ENCODE results near the gene EPB41L4B. TPM values are rescaled to one million over a fixed set of nuclear protein-coding genes. Genes with fewer than 3 reads are reported as not detected.

EPB41L4B gene
- total and polyA plus RNA-seq, 4 experiments from 2014 or later, result not detected

DNA sequence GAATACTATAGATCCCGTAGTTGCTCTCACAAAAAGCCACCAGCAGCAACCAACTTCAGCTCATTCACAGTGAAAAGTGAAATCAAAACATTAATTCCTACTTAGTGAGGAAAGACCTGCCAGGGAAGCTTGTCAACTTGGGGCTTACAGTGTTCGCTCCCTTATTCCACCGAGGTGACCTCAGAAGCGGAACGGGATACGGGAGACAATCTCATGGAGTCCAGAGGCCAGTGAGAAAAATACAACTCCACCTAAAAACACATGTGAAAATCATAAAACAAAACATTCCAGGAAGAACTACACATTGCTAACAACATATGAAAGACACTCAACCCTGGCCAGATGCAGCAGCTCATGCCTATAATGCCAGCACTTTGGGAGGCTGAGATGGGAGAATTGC, 11.6 kb downstream of the EPB41L4B start:
- no peaks in the 10 kb centered on the region for H3K27me3 ChIP-seq (ENCODE audit: insufficient read depth, low read length)
- CTCF ChIA-PET (ENCODE audit: partially characterized antibody), result interaction anchor here (1.0 kb wide), 1 partner anchor 10 kb away, joined by 4 read pairs; no protein-coding TSS in a partner anchor
- Mint-ChIP-seq H3K27me3 (peaks cover 13 to 14% of the 10 kb centered on the region in 2 donors), H3K4me3 (no peak overlapping the region), H3K27ac (no peak overlapping the region), H3K36me3 (no peaks in the 10 kb centered on the region), H3K9me3 (no peaks in the 10 kb centered on the region), H3K4me1 (peaks cover 0 to 9% (median 3%) of the 10 kb centered on the region in 4 donors)
- H3K9me3 ChIP-seq (ENCODE audit: control insufficient read depth in 1 of 2, low read length in 2 of 2), result no peaks in the 10 kb centered on the region
- POLR2A ChIA-PET (ENCODE audit: partially characterized antibody), result no interaction called here
- H3K36me3 ChIP-seq (ENCODE audit: insufficient read depth, low read length), result no peaks in the 10 kb centered on the region
- no peaks in the 10 kb centered on the region for H3K4me1 ChIP-seq (ENCODE audit: insufficient read depth, low read length)
- no peak for DNase-seq
- intact Hi-C loops (cut with micrococcal nuclease), result no loop called here
- H3K4me3 ChIP-seq (ENCODE audit: low read length in 2 of 2), result no peak overlapping the region
- H3K27ac ChIP-seq (ENCODE audit: low read depth, low read length), result no peak overlapping the region

DNA sequence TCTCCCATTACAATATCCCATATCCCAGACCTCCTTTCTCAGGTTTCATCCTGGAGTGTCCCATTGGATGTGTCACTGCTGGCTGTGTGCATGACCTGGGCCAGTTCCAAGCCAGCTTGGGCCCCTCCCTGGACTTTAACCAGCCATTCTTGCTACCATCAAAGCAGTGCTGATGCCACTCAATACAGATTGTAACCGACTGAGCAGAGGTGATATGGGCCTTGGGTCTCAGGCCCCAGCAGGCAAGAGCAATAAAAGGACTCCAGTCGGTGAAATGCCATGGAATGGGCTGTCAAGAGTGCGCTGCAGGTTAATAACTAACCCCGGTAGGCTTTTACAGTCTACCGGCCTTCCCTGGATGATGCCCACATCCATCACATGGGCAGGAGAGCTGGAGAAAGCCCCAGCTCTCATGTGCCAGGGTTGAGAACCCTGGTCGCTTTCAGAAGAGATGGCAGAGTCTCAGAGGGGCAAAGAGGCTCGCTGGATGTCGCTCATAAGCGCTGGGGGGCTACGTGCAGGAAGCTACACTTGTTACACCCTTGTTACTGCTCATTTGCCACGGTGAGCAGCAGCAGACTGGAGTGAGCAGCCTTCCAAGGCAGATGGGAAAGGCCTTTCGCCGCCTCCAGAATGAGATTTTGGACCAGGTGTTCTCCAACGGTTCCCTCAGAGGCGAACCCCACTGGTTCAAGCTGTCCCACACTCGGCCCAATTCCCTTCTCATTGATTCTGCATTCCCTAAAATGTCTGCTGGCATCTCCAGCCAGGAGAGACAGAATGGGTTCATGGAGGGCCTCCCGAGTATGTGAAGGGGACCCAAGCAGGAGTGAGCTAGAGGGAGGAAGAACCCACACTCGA, 13.2 kb downstream of the EPB41L4B start:
- Histone ChIP-seq H3K27me3 (ENCODE audit: insufficient read depth, low read length) (no peaks in the 10 kb centered on the region), H3K36me3 (ENCODE audit: insufficient read depth, low read length) (no peaks in the 10 kb centered on the region), H3K9me3 (ENCODE audit: control insufficient read depth in 1 of 2, low read length in 2 of 2) (no peaks in the 10 kb centered on the region), H3K27ac (ENCODE audit: low read depth, low read length) (no peak overlapping the region), H3K4me3 (ENCODE audit: low read length in 2 of 2) (no peak overlapping the region), H3K4me1 (ENCODE audit: insufficient read depth, low read length) (no peaks in the 10 kb centered on the region)
- intact Hi-C loops (cut with micrococcal nuclease), result no loop called here
- CTCF ChIA-PET (ENCODE audit: partially characterized antibody), result interaction anchor here (1.2 to 1.5 kb wide), 2 partner anchors 11 to 14 kb away, joined by 3 to 4 read pairs; no protein-coding TSS in a partner anchor
- POLR2A ChIA-PET (ENCODE audit: partially characterized antibody), result no interaction called here
- H3K27me3 Mint-ChIP-seq, result peaks cover 8 to 11% of the 10 kb centered on the region in 2 donors
- H3K36me3 Mint-ChIP-seq, result no peaks in the 10 kb centered on the region
- peaks cover 0 to 9% (median 3%) of the 10 kb centered on the region in 4 donors for H3K4me1 Mint-ChIP-seq
- no peaks in the 10 kb centered on the region for H3K9me3 Mint-ChIP-seq
- DNase-seq, result no peak
- H3K4me3 Mint-ChIP-seq, result no peak overlapping the region
- no peak overlapping the region for H3K27ac Mint-ChIP-seq

DNA sequence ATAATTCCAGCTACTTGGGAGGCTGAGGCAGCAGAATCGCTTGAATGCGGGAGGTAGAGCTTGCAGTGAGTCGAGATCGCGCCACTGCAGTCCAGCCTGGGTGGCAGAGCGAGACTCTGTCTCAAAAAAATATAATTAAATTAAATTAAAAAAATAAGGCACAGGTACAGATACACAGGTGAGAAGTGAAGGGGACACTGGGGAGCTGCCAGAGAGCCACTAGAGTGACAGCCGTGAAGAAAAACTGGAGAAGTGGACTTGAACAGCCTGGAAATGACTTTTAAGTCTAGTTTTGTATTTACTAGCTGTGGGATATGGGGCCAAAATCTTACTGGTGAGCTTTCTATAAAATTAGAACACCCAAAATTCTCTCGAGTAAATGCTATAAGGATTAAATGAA, 15.1 kb downstream of the EPB41L4B start:
- no peaks in the 10 kb centered on the region for H3K36me3 ChIP-seq (ENCODE audit: insufficient read depth, low read length)
- Mint-ChIP-seq H3K4me3 (no peak overlapping the region), H3K27me3 (peaks cover 10 to 11% of the 10 kb centered on the region in 2 donors), H3K9me3 (no peaks in the 10 kb centered on the region), H3K4me1 (no peaks in the 10 kb centered on the region), H3K27ac (no peak overlapping the region), H3K36me3 (no peaks in the 10 kb centered on the region)
- intact Hi-C loops (cut with micrococcal nuclease), result no loop called here
- no peaks in the 10 kb centered on the region for H3K27me3 ChIP-seq (ENCODE audit: insufficient read depth, low read length)
- ChIA-PET CTCF (ENCODE audit: partially characterized antibody) (interaction anchor here (1.5 kb wide), 1 partner anchor 13 kb away, joined by 3 read pairs; no protein-coding TSS in a partner anchor), POLR2A (ENCODE audit: partially characterized antibody) (no interaction called here)
- no peak for DNase-seq
- no peaks in the 10 kb centered on the region for H3K9me3 ChIP-seq (ENCODE audit: control insufficient read depth in 1 of 2, low read length in 2 of 2)
- no peaks in the 10 kb centered on the region for H3K4me1 ChIP-seq (ENCODE audit: insufficient read depth, low read length)
- no peak overlapping the region for H3K4me3 ChIP-seq (ENCODE audit: low read length in 2 of 2)
- H3K27ac ChIP-seq (ENCODE audit: low read depth, low read length), result no peak overlapping the region

DNA sequence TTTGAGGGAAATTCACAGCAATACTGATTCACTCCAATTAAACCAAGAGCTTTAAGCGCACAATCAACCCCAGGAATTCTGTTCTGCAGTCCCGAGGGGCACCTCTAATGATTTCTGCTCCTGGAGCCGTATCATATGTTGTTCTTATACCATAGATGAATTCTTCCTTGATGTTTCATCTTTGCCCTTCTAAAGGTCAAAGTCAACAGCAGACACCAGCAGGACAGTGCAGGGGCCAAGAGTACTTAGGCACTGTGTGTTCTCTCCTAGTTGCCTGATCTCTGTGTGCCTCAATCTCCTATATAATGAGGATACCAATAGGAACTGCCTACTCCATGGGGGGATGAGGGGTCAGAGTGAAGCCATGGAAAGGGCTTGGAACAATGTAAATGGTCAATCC, 16.5 kb downstream of the EPB41L4B start:
- Mint-ChIP-seq H3K27me3 (peaks cover 13 to 17% of the 10 kb centered on the region in 2 donors), H3K4me3 (no peak overlapping the region), H3K9me3 (no peaks in the 10 kb centered on the region), H3K4me1 (no peaks in the 10 kb centered on the region), H3K27ac (no peak overlapping the region), H3K36me3 (no peaks in the 10 kb centered on the region)
- ChIA-PET CTCF (ENCODE audit: partially characterized antibody) (no interaction called here), POLR2A (ENCODE audit: partially characterized antibody) (no interaction called here)
- H3K9me3 ChIP-seq (ENCODE audit: control insufficient read depth in 1 of 2, low read length in 2 of 2), result no peaks in the 10 kb centered on the region
- no peak for DNase-seq
- H3K27ac ChIP-seq (ENCODE audit: low read depth, low read length), result no peak overlapping the region
- no peaks in the 10 kb centered on the region for H3K36me3 ChIP-seq (ENCODE audit: insufficient read depth, low read length)
- no peaks in the 10 kb centered on the region for H3K4me1 ChIP-seq (ENCODE audit: insufficient read depth, low read length)
- no peaks in the 10 kb centered on the region for H3K27me3 ChIP-seq (ENCODE audit: insufficient read depth, low read length)
- intact Hi-C loops (cut with micrococcal nuclease), result no loop called here
- no peak overlapping the region for H3K4me3 ChIP-seq (ENCODE audit: low read length in 2 of 2)

DNA sequence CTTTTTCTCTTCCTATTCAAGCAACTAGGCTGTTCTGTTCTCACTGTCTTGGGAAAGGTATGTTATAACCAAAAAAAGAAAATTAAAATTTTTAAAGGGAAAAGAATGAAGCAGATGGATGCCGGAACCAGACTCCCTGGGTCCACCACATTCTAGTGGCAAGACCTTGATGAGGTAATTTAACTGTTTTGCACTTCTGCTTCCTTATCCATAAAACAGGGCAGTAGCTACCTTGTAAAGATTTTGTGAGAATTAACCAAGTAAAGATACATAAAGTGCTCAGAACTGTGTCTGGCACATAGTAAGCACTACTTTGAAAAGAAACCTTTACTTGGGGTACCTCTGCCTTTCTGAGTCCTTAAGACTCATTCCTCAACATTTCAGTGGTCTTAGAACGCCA, 17.0 kb downstream of the EPB41L4B start:
- Mint-ChIP-seq H3K4me1 (no peaks in the 10 kb centered on the region), H3K27ac (no peak overlapping the region), H3K9me3 (no peaks in the 10 kb centered on the region), H3K27me3 (peaks cover 11 to 18% of the 10 kb centered on the region in 2 donors), H3K36me3 (no peaks in the 10 kb centered on the region), H3K4me3 (no peak overlapping the region)
- Histone ChIP-seq H3K4me3 (ENCODE audit: low read length in 2 of 2) (no peak overlapping the region), H3K4me1 (ENCODE audit: insufficient read depth, low read length) (no peaks in the 10 kb centered on the region), H3K9me3 (ENCODE audit: control insufficient read depth in 1 of 2, low read length in 2 of 2) (no peaks in the 10 kb centered on the region), H3K27ac (ENCODE audit: low read depth, low read length) (no peak overlapping the region), H3K36me3 (ENCODE audit: insufficient read depth, low read length) (no peaks in the 10 kb centered on the region), H3K27me3 (ENCODE audit: insufficient read depth, low read length) (no peaks in the 10 kb centered on the region)
- ChIA-PET CTCF (ENCODE audit: partially characterized antibody) (no interaction called here), POLR2A (ENCODE audit: partially characterized antibody) (no interaction called here)
- intact Hi-C loops (cut with micrococcal nuclease), result no loop called here
- no peak for DNase-seq

DNA sequence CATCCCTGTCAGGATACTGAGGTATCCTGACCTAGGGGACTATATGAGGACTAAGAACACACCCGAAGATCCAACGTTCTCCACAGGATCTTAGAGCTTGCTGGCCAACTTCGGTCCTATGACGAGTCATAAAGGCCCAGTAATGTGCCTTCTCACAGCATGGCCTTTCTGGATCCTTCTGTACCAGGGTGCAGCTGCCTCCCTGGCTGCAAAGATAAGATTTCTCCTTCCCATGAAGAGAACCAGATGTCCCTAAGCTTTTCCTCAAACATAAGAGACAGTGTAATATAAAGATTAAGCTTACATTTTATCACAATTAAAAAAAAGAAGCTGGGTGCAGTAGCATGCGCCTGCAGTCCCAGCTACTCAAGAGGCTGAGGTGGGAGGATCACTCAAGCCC, 18.3 kb downstream of the EPB41L4B start:
- H3K27me3 ChIP-seq (ENCODE audit: insufficient read depth, low read length), result no peaks in the 10 kb centered on the region
- H3K9me3 ChIP-seq (ENCODE audit: control insufficient read depth in 1 of 2, low read length in 2 of 2), result no peaks in the 10 kb centered on the region
- Mint-ChIP-seq H3K4me1 (no peaks in the 10 kb centered on the region), H3K36me3 (no peaks in the 10 kb centered on the region), H3K27ac (no peak overlapping the region), H3K9me3 (no peaks in the 10 kb centered on the region), H3K4me3 (no peak overlapping the region), H3K27me3 (peaks cover 10 to 16% of the 10 kb centered on the region in 2 donors)
- H3K4me3 ChIP-seq (ENCODE audit: low read length in 2 of 2), result no peak overlapping the region
- ChIA-PET POLR2A (ENCODE audit: partially characterized antibody) (no interaction called here), CTCF (ENCODE audit: partially characterized antibody) (no interaction called here)
- intact Hi-C loops (cut with micrococcal nuclease), result no loop called here
- no peak for DNase-seq
- H3K27ac ChIP-seq (ENCODE audit: low read depth, low read length), result no peak overlapping the region
- no peaks in the 10 kb centered on the region for H3K4me1 ChIP-seq (ENCODE audit: insufficient read depth, low read length)
- no peaks in the 10 kb centered on the region for H3K36me3 ChIP-seq (ENCODE audit: insufficient read depth, low read length)

DNA sequence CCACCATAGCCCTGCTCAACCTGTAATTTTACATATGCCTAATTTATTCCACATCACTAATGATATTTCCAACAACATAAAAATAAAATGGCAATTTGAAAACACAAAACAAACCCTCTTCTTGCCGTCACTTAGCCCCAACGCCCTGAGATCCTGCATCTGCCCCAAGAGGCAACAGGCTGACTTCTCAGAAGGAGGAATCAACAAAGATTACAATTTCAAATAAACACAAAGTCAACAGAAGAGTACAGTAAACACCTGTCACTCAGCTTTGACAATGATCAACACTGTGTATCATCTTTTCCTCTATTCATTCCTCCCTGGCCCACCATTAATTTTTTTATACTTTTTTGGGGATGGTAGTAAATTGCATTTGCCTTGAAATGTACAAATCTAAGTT, 19.8 kb downstream of the EPB41L4B start:
- no peak overlapping the region for H3K27ac Mint-ChIP-seq
- Histone ChIP-seq H3K9me3 (ENCODE audit: control insufficient read depth in 1 of 2, low read length in 2 of 2) (no peaks in the 10 kb centered on the region), H3K36me3 (ENCODE audit: insufficient read depth, low read length) (no peaks in the 10 kb centered on the region), H3K27ac (ENCODE audit: low read depth, low read length) (no peak overlapping the region), H3K4me3 (ENCODE audit: low read length in 2 of 2) (no peak overlapping the region), H3K4me1 (ENCODE audit: insufficient read depth, low read length) (no peaks in the 10 kb centered on the region), H3K27me3 (ENCODE audit: insufficient read depth, low read length) (no peaks in the 10 kb centered on the region)
- ChIA-PET CTCF (ENCODE audit: partially characterized antibody) (no interaction called here), POLR2A (ENCODE audit: partially characterized antibody) (no interaction called here)
- peaks cover 5 to 15% of the 10 kb centered on the region in 2 donors for H3K27me3 Mint-ChIP-seq
- H3K4me1 Mint-ChIP-seq, result peaks cover 0 to 2% (median 0%) of the 10 kb centered on the region in 4 donors
- no peak overlapping the region for H3K4me3 Mint-ChIP-seq
- intact Hi-C loops (cut with micrococcal nuclease), result no loop called here
- no peaks in the 10 kb centered on the region for H3K36me3 Mint-ChIP-seq
- DNase-seq, result no peak
- no peaks in the 10 kb centered on the region for H3K9me3 Mint-ChIP-seq

All from CD4-positive, alpha-beta memory T cell (primary cell).